HepG2 (cell line): ENCODE data around the gene POMP. TPM values are rescaled to one million over a fixed set of nuclear protein-coding genes. Genes with fewer than 3 reads are reported as not detected.
A peak's percentile ranks its signal among the peaks of the same experiment; 100 is the strongest.

ENCODE experiments used
- ATAC-seq: fragments of 200-7000 bp; cut with Tn5 transposase; 3 replicates; pipeline ENCODE4 v1.9.1; 2020; ENCODE audit warnings: mild to moderate bottlenecking, moderate library complexity
- BruUV-seq: library from RNA; stranded (reverse); fragments of 400-500 nt; replicated peaks from 2 replicates; lab custom pipeline; 2021; lab: Mats Ljungman, UMichigan
- CTCF ChIA-PET: fragments of 300-600 bp; formaldehyde crosslinking; extraction: SDS; loops from one replicate; lab custom pipeline; 2021; ENCODE audit warnings: low total read pairs, inconsistent platforms, low intra/inter-chr PET ratio; lab: Yijun Ruan, JAX
- POLR2A ChIA-PET: fragments of 350-600 bp; sonication (Branson Sonifier 250); formaldehyde crosslinking; loops from one replicate; lab custom pipeline; 2020; ENCODE audit warnings: antibody characterized with exemption, inconsistent platforms; lab: Yijun Ruan, JAX
- DNase-seq: peaks from one replicate; pipeline ENCODE4 v3.0.0-alpha.2; 2015; ENCODE audit warnings: low spot score
- FAIRE-seq: peaks from 3 replicates; lab custom pipeline; 2011; peaks lifted over from hg19 to GRCh38; lab: Jason Lieb, UNC
- H2AFZ ChIP-seq: one replicate; pipeline ENCODE4 v1.6.1; 2011; ENCODE audit warnings: low read length, inconsistent platforms
- H3K27ac ChIP-seq: fragments of 300-600 bp; 3 replicates; pipeline ENCODE4 v1.8.0; 2011; ENCODE audit warnings: mixed run types, mild to moderate bottlenecking, mixed read lengths, low read length, inconsistent platforms; ENCODE audit not compliant: insufficient read depth; ENCODE audit errors: extremely low read length
- H3K27me3 ChIP-seq, 2 experiments: fragments of 200-600 bp in 1 of 2; 2 replicates in 1 of 2; 3 replicates in 1 of 2; pipeline versions ENCODE4 v1.6.0 to v1.8.0; 2011; ENCODE audit warnings: low read length in 2 of 2, mild to moderate bottlenecking in 2 of 2, moderate library complexity in 2 of 2, inconsistent platforms in 1 of 2; ENCODE audit not compliant: insufficient read depth in 2 of 2, control insufficient read depth in 1 of 2
- H3K36me3 ChIP-seq, 2 experiments: fragments of 200-600 bp in 1 of 2; replicated peaks in 1 of 2; 2 replicates in 1 of 2; 3 replicates in 1 of 2; pipeline versions ENCODE4 v1.5.1 to v1.8.0; 2011; ENCODE audit warnings: low read length in 2 of 2, inconsistent platforms in 1 of 2; ENCODE audit not compliant: insufficient read depth in 2 of 2, control insufficient read depth in 1 of 2
- H3K4me1 ChIP-seq: 2 replicates; pipeline ENCODE4 v1.5.1; 2012; ENCODE audit warnings: low read length, inconsistent platforms; ENCODE audit not compliant: insufficient read depth
- H3K4me2 ChIP-seq: 2 replicates; pipeline ENCODE4 v1.6.0; 2011; ENCODE audit warnings: low read depth, low read length, inconsistent platforms
- H3K4me3 ChIP-seq, 3 experiments: fragments of 200-600 bp in 1 of 3; sonication (generic), shearing (Covaris generic) in 1 of 3; replicated peaks in 1 of 3; 2 replicates each; pipeline ENCODE4 v1.5.1; 2011 to 2016; ENCODE audit warnings: low read length in 3 of 3, inconsistent platforms in 2 of 3, low read depth in 2 of 3, mild to moderate bottlenecking in 2 of 3, control low read depth in 1 of 3, mixed read lengths in 1 of 3; ENCODE audit not compliant: insufficient read depth in 1 of 3
- H3K79me2 ChIP-seq: one replicate; pipeline ENCODE4 v1.6.1; 2011; ENCODE audit warnings: low read length, inconsistent platforms; ENCODE audit not compliant: insufficient read depth
- H3K9ac ChIP-seq: 2 replicates; pipeline ENCODE4 v1.6.0; 2011; ENCODE audit warnings: mild to moderate bottlenecking, low read depth, low read length, inconsistent platforms; ENCODE audit not compliant: insufficient read depth
- H3K9me3 ChIP-seq: 2 replicates; pipeline ENCODE4 v1.5.1; 2012; ENCODE audit warnings: mild to moderate bottlenecking, low read length
- H4K20me1 ChIP-seq: 2 replicates; pipeline ENCODE4 v1.6.0; 2011; ENCODE audit warnings: inconsistent platforms, mild to moderate bottlenecking, low read length, moderate library complexity; ENCODE audit not compliant: insufficient read depth
- AGO1 ChIP-seq: fragments of 200-400 bp; formaldehyde crosslinking; IDR thresholded peaks from 2 replicates; pipeline ENCODE4 v1.6.1; 2017; ENCODE audit warnings: mild to moderate bottlenecking, low read depth, low read length, moderate library complexity; ENCODE audit not compliant: poor library complexity, severe bottlenecking
- ARNTL ChIP-seq: sonication (generic); formaldehyde crosslinking; IDR thresholded peaks from 2 replicates; pipeline ENCODE4 v1.4.0; 2020; ENCODE audit warnings: mild to moderate bottlenecking, missing genetic modification reagents
- ETV5 ChIP-seq: IDR thresholded peaks from 2 replicates; pipeline ENCODE4 v1.6.1; 2018; ENCODE audit warnings: missing biosample characterization, missing genetic modification reagents, inconsistent platforms, borderline replicate concordance
- ETV6 ChIP-seq: sonication (generic); formaldehyde crosslinking; conservative IDR thresholded peaks from 2 replicates; pipeline ENCODE4 v1.4.0; 2020; ENCODE audit warnings: missing genetic modification reagents
- GLI4 ChIP-seq: sonication (generic); formaldehyde crosslinking; IDR thresholded peaks from 2 replicates; pipeline ENCODE4 v1.5.1; 2020; ENCODE audit warnings: missing genetic modification reagents, mild to moderate bottlenecking, moderate library complexity, borderline replicate concordance
- GZF1 ChIP-seq: sonication (generic); formaldehyde crosslinking; IDR thresholded peaks from 2 replicates; pipeline ENCODE4 v1.5.1; 2020; ENCODE audit warnings: mild to moderate bottlenecking, missing genetic modification reagents
- KDM2A ChIP-seq: sonication (generic); formaldehyde crosslinking; IDR thresholded peaks from 2 replicates; pipeline ENCODE4 v1.4.0; 2020; ENCODE audit warnings: low read depth, missing genetic modification reagents, borderline replicate concordance
- PHB2 ChIP-seq: fragments of 450-650 bp; IDR thresholded peaks from 2 replicates; pipeline ENCODE4 v1.6.1; 2018; ENCODE audit not compliant: partially characterized antibody
- RBFOX2 ChIP-seq: fragments of 200-400 bp; formaldehyde crosslinking; IDR thresholded peaks from 2 replicates; pipeline ENCODE4 v1.6.1; 2017; ENCODE audit warnings: low read depth, mild to moderate bottlenecking, low read length
- REXO4 ChIP-seq: sonication (generic); formaldehyde crosslinking; IDR thresholded peaks from 2 replicates; pipeline ENCODE4 v1.8.0; 2022; ENCODE audit warnings: missing genetic modification reagents, mild to moderate bottlenecking, borderline replicate concordance
- TARDBP ChIP-seq: sonication (generic); formaldehyde crosslinking; IDR thresholded peaks from 2 replicates; pipeline ENCODE4 v1.8.0; 2022; ENCODE audit warnings: mild to moderate bottlenecking, missing genetic modification reagents
- ZFP36L1 ChIP-seq: sonication (generic); formaldehyde crosslinking; IDR thresholded peaks from 2 replicates; pipeline ENCODE4 v1.8.0; 2022; ENCODE audit warnings: mild to moderate bottlenecking, missing genetic modification reagents, moderate library complexity
- ZNF33B ChIP-seq: sonication (generic); formaldehyde crosslinking; IDR thresholded peaks from 2 replicates; pipeline ENCODE4 v1.5.1; 2020; ENCODE audit warnings: mild to moderate bottlenecking, missing genetic modification reagents
- ZNF383 ChIP-seq: sonication (generic); formaldehyde crosslinking; IDR thresholded peaks from 2 replicates; pipeline ENCODE4 v1.4.0; 2020; ENCODE audit warnings: missing genetic modification reagents, mild to moderate bottlenecking, borderline replicate concordance
- ZNF549 ChIP-seq: sonication (generic); formaldehyde crosslinking; IDR thresholded peaks from 2 replicates; pipeline ENCODE4 v1.5.0; 2020; ENCODE audit warnings: missing genetic modification reagents
- ZNF781 ChIP-seq: sonication (generic); formaldehyde crosslinking; IDR thresholded peaks from 2 replicates; pipeline ENCODE4 v1.5.1; 2020; ENCODE audit warnings: borderline replicate concordance, mild to moderate bottlenecking, missing genetic modification reagents; ENCODE audit errors: not compliant biosample characterization
- WGBS: methylation state at CpG from one replicate; pipeline ENCODE4 v1.1.6; 2017; ENCODE audit warnings: low lambda C conversion rate; 5-methylcytosine and 5-hydroxymethylcytosine counted together
- in situ Hi-C: cut with HindIII; loops from 2 replicates; pipeline ENCODE4 v1.10.0; 2017; ENCODE audit warnings: low pct_unique_long_range_greater_than_20kb; ENCODE audit not compliant: extremely low pct_ligation_motif_present
- intact Hi-C: fragments of 100-400 bp; cut with micrococcal nuclease; formaldehyde crosslinking; loops from one replicate; pipeline ENCODE4 v1.10.0; 2022; ENCODE audit not compliant: unreplicated experiment
- polyA plus RNA-seq, 8 experiments: library from polyadenylated mRNA; depleted of rRNA in 3 of 8; stranded (reverse) in 7 of 8; unstranded in 1 of 8; fragments of >200 nt; fragmentation: Illumina TruSeq in 4 of 8; extraction: Trizol in 4 of 8; gene quantifications; 2 replicates each; pipeline versions ENCODE4 v1.2.1 to v1.2.3, GENCODE V29; 2011 to 2016; ENCODE audit warnings: low read depth in 4 of 8, missing spikeins in 1 of 8, mixed read lengths in 1 of 8; ENCODE audit not compliant: insufficient read depth in 1 of 8
- total RNA-seq, 5 experiments: library from RNA; depleted of rRNA; stranded (reverse); fragments of >200 nt; fragmentation: Illumina TruSeq; extraction: Trizol; gene quantifications; 2 replicates each; pipeline ENCODE4 v1.2.3, GENCODE V29; 2016; ENCODE audit warnings: low read depth in 1 of 5
- TF ChIP-seq, protein P1 (sequence below): sonication (generic); formaldehyde crosslinking; IDR thresholded peaks from 2 replicates; pipeline ENCODE4 v1.4.0; 2020; ENCODE audit warnings: missing genetic modification reagents, borderline replicate concordance
- TF ChIP-seq, protein P2 (sequence below): sonication (generic); formaldehyde crosslinking; IDR thresholded peaks from 2 replicates; pipeline ENCODE4 v1.5.0; 2020; ENCODE audit warnings: missing genetic modification reagents
- TF ChIP-seq, protein P3 (sequence below): sonication (generic); formaldehyde crosslinking; IDR thresholded peaks from 2 replicates; pipeline ENCODE4 v1.8.0; 2022; ENCODE audit warnings: missing genetic modification reagents, mild to moderate bottlenecking, inconsistent platforms, borderline replicate concordance

POMP gene
- total and polyA plus RNA-seq, 2 of the 13 experiments (the other 11 are each of a cell fraction or from before 2014, with no cell fraction given), result 30.6 to 118 TPM

DNA sequence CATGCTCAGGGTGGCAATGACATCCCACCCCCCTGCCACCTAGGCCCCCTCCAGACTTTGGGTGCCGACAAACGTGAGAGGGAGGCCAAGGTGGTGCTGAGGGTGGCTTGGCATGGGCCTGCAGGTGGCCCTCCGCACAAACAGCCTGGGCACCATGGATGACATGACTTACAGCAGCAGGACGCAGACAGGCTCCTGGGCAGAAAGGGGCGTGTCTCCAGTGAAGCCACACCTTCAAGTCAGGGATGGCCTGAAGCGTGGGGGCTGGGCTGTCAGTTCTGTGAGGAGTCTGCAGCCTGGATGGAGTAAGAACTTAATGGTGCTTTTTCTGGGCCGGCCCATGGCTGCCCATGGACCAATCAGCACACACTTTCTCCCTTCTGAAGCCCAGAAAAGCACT lies 25.3 kb downstream of the POMP start (continued):
- no peak for TF ChIP-seq ZNF549
- no peak for TF ChIP-seq ZFP36L1 (CRISPR knock-in tag)
- no peak for TF ChIP-seq ARNTL (CRISPR knock-in tag)
- TF ChIP-seq GLI4 (CRISPR knock-in tag), result no peak
- TF ChIP-seq, protein P1, sequence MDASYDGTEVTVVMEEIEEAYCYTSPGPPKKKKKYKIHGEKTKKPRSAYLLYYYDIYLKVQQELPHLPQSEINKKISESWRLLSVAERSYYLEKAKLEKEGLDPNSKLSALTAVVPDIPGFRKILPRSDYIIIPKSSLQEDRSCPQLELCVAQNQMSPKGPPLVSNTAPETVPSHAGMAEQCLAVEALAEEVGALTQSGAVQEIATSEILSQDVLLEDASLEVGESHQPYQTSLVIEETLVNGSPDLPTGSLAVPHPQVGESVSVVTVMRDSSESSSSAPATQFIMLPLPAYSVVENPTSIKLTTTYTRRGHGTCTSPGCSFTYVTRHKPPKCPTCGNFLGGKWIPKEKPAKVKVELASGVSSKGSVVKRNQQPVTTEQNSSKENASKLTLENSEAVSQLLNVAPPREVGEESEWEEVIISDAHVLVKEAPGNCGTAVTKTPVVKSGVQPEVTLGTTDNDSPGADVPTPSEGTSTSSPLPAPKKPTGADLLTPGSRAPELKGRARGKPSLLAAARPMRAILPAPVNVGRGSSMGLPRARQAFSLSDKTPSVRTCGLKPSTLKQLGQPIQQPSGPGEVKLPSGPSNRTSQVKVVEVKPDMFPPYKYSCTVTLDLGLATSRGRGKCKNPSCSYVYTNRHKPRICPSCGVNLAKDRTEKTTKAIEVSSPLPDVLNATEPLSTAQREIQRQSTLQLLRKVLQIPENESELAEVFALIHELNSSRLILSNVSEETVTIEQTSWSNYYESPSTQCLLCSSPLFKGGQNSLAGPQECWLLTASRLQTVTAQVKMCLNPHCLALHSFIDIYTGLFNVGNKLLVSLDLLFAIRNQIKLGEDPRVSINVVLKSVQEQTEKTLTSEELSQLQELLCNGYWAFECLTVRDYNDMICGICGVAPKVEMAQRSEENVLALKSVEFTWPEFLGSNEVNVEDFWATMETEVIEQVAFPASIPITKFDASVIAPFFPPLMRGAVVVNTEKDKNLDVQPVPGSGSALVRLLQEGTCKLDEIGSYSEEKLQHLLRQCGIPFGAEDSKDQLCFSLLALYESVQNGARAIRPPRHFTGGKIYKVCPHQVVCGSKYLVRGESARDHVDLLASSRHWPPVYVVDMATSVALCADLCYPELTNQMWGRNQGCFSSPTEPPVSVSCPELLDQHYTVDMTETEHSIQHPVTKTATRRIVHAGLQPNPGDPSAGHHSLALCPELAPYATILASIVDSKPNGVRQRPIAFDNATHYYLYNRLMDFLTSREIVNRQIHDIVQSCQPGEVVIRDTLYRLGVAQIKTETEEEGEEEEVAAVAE (CRISPR knock-in tag), result no peak

DNA sequence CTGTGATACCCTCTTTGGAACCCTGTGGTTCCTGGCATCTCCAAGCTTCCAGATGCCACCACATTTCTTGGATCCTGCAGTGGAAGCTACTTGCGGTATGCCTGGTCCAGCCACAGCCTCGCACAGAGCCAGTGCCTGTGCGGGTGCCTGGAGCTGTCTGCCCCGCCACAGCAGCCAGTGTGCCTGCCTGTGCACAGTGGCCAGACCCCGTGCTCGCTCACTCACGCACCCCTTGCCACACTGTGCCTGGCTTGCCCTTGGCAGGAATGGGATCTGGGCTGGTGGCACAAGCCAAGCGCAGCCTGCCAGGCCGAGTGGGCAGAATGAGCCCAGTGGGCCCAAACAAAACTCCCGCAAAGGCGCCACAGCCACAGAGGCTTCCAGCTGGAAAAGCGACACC lies 26.2 kb downstream of the POMP start:
- Histone ChIP-seq H3K9me3 (no peaks in the 10 kb centered on the region), H3K79me2 (no peaks in the 10 kb centered on the region), H3K36me3 (no peaks in the 10 kb centered on the region; a peak in 1 of 5 replicates), H3K9ac (no peak overlapping the region), H3K4me3 (no peak overlapping the region), H3K4me1 (no peaks in the 10 kb centered on the region), H3K4me2 (no peak overlapping the region), H3K27ac (no peak overlapping the region), H3K27me3 (no peaks in the 10 kb centered on the region), H2AFZ (no peak overlapping the region), H4K20me1 (no peaks in the 10 kb centered on the region)
- ChIA-PET POLR2A (no interaction called here), CTCF (no interaction called here)
- 94% methylated on average over 3 of the region's 12 CpGs for WGBS
- DNase-seq (no peak), FAIRE-seq (no peak), ATAC-seq (peak; percentile 58)
- BruUV-seq, result no TSS peak
- intact Hi-C loops (no loop called here), in situ Hi-C loops (no loop called here)
- TF ChIP-seq ZNF33B (CRISPR knock-in tag), result no peak
- TF ChIP-seq KDM2A (CRISPR knock-in tag), result no peak
- TF ChIP-seq, protein P2, sequence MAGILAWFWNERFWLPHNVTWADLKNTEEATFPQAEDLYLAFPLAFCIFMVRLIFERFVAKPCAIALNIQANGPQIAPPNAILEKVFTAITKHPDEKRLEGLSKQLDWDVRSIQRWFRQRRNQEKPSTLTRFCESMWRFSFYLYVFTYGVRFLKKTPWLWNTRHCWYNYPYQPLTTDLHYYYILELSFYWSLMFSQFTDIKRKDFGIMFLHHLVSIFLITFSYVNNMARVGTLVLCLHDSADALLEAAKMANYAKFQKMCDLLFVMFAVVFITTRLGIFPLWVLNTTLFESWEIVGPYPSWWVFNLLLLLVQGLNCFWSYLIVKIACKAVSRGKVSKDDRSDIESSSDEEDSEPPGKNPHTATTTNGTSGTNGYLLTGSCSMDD, result no peak
- no peak for TF ChIP-seq RBFOX2
- no peak for TF ChIP-seq ZNF383
- no peak for TF ChIP-seq TARDBP
- TF ChIP-seq PHB2, result no peak
- no peak for TF ChIP-seq ZNF781
- TF ChIP-seq, protein P3, sequence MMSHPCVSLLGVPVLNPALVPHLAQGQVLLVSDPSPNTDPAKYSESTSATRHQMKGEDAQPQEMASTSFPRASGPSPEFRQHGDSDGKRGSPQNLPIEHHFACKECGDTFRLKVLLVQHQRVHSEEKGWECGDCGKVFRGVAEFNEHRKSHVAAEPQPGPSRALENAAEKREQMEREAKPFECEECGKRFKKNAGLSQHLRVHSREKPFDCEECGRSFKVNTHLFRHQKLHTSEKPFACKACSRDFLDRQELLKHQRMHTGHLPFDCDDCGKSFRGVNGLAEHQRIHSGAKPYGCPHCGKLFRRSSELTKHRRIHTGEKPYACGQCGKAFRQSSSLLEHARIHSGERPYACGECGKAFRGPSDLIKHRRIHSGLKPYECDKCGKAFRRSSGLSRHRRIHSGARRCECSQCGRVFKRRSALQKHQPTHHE, result no peak
- TF ChIP-seq AGO1, result no peak
- no peak for TF ChIP-seq REXO4 (CRISPR knock-in tag)
- no peak for TF ChIP-seq ETV6 (CRISPR knock-in tag)
- TF ChIP-seq GZF1 (CRISPR knock-in tag), result no peak
- TF ChIP-seq ETV5, result no peak
